Smooth muscle cell of the brain vasculature (primary cell): ENCODE measurements around the gene ZFP42.
"Not testable (repeated sequence)": the region's sequence is repeated elsewhere in the genome, so short reads cannot be mapped to it uniquely, and the experiment has no call there.

Source experiments
- DNase-seq: peaks from one replicate; pipeline ENCODE4 v3.0.0-alpha.2; 2012; ENCODE audit warnings: low read depth, low spot score

ZFP42 gene

DNA sequence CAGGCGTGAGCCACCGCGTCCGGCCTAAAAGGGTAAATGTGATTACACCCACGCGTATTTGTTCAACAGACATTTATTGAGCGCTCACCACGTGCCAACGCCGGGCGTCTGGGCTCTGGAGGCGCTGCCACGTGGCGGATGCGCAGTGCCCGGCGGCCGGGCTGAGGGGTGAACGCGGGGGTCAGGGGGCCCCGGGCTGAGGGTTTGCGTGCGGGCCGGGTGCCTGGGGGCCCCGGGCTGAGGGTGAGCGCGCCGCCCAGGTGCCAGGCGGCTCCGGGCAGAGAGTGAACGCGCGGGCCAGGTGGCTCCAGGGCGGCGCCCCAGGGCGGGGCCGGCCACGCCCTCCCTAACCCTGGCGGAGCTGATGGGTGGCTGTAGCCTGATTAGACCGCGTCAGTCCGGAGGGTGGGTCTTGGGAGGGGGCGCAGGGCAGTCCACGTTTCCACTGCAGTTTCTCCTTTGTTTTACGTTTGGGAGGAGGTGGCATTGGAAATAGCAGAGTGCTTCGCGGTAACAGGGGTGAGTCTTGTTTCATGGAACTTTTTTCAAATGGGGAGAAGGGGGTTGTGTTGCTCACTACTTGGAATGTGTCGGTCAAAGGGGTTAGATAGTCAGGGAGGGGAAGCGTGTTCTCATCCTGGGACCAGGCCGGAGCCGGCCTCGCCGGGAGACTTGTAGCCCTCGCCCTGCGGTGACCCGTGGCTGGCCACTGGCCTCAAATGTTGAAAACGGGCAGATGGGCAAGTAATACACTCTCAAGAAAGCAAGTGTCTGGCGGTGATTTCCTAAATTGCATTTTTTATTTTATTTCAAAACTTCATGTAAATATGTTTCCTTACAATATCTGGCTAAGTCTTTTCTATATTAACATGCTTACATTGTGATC, at the start of gene ZFP42:
Gene ZFP42, plus strand, starts transcription at position 450 of the 886 bp plus-strand sequence. CDS start 7,037 bp downstream, outside the sequence.
- no peak for DNase-seq

DNA sequence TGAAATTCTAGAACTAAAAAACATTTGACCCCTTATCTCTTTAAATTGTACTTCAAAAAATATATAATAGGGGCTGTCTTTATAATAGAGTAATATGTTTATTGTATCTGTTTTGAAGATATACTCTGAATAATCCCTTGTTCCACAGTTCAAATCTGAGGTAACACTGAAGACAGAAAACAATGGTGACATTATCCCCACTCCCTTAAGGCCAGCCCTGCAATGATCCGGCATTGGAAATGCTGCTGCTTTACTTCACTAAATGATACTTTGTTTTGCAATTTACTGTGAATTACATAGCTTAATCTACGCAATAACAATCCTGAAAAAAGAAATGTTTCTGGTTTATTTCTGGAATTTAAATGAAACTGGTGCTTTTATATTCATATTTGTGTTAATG, 34.4 kb upstream of the ZFP42 start:
- no peak for DNase-seq

DNA sequence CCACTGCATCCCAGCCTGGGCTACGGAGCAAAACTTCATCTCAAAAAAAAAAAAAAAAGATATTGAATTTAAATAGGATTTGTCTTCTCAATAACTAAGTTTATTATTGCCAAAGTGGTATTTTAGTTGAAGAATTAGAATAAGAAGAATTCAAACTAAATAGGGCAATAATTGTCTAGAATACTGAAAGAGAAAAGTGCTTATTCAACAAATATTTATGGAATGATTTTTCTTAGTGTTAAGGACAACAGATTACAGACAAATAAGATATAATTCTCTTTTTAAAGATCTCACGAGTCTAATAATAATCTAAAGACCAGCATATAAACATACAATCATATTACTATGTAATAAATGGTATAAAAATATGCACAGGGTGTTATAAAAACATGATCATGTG, 33.6 kb upstream of the ZFP42 start:
- DNase-seq = no peak

DNA sequence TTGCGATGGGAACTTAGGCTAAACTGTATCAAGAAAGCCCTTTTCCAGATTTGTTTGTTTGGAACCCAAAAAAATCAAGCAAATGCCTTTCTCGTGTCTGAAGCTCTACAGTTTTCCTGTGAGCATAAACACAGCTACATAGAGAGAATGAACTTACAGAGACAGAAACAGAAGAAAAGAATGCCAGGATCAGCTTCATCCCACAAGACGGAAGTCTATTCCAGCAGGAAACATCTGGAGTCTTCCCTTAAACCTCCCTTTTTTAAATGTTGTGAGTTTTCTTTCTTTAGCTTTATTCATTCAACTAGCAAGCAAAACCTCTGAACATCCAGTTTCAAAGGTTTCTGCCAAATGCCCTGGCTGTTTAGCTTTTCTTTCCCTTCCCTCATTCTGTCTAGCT, 32.6 kb upstream of the ZFP42 start:
- no peak for DNase-seq

DNA sequence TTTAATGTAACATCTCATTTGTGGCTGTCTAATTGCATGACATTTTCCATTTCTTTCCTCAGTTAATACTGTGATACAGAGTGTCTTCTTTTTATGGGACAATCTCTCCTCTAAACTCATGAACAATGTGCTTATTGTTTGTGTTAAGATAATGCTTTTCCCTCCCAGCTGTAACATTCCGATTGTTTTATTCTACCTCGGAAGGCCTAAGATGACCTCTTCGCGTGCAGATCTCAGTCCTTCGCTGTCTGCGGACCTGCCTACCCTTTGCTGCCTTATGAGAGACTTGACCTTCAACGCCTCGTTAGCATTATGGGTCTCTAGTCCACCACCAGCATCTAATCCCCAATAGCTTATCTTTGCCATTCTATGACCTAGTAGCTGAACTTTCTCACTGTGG, 29.8 kb upstream of the ZFP42 start:
- no peak for DNase-seq

DNA sequence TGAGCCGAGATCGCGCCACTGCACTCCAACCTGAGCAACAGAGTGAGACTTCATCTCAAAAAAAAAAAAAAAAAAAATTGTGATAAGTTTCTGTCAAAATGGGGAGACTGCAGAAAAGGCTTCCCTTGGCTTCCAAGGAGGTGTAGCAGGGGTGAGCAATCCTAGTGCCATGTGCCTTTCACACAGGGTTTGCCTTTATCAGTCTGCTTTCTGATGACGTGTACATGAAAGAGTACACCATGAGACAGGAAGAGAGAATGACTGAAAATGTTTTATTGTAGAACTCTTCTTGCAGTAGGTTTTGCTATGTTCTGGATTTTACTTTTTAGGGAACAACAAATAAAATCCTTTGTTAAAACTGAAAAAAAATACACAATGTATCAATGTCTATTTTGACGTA, 23.4 kb upstream of the ZFP42 start:
- DNase-seq = no peak

DNA sequence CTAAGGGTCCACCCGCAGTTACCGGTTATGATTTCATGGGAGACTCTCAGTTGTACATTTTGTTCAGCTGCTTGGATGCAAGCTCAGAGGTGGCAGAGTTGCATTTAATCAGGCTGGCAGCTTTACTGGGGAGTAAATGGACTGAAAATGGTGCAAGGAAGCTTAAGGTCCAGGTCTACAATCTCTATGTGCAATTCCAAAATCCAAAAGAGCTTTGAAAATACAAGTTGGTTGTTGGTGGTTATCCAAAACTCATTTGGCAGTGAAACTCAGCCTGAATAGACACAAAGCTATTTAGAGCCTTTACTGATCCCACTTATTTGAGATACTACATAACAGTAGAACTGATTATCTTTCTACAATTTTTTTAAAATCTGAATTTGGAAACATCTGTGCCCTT, 11.8 kb upstream of the ZFP42 start:
- DNase-seq = no peak

DNA sequence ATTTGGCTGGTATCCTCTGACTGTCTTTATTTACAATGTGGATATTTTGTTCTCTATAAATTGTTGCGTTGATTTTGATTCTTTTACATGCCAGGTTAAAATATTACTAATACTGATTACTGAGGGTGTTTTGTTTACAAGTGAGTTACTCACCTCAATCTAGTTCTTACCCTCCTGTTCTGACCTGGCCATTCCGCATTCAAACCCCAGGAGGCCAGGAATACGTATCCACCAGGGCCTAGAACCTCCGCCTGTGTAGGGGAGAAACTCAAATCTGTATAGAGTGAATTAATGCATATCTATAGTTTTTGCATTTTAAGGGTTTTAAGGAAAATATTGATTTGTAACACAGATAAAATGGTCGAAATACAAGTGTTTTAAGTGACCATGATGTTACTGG, 2.6 kb upstream of the ZFP42 start:
- DNase-seq = no peak

DNA sequence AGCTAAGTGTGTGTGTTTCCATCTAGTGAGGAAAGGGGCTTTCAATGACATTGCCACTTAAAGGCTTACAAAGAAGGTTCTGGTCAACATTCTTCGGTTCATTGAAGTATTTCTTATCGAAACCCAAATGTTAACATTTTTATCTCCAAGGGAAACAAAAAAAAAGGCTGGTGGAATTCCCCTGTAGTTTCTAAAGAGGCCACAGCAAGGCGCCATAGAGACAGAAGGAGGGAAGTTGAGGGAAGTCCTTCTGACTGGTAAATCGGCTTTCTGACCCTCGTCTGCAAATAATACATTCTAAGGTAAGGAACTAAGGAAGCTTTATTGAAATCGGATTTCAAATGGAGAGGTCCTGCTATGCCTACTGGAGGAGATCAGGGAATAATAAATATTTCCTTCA, 1.7 kb upstream of the ZFP42 start:
- no peak for DNase-seq

DNA sequence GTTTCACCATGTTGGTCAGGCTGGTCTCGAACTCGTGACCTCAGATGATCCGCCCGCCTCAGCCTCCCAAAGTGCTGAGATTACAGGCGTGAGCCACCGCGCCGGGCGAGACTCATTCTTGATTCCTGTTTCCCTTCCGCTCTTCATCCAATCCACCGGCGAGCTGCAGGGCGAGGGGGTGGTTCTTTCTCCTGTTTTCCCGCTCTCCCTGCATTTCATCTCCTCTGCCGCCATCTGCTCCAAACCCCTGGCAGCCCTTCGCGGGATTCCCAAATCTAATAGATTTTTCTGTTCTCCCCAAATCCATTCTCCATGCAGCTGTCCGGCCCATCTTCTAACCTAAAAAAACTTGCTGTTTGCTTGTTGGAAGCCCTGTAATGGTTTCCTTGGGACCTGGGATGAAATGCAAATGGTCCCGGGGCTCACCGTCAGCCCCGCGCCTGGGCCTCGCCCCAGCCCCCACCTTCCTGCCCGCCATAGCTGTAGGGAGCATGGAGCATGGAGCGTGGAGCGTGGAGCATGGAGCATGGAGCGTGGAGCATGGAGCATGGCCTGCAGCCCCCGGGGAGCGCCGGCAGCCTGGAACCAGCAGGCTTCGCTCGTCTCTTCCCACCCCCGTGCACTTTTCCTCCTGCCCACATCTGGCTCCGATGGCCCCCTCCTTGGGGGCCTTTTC, 1.1 kb downstream of the ZFP42 start:
- DNase-seq = no peak

DNA sequence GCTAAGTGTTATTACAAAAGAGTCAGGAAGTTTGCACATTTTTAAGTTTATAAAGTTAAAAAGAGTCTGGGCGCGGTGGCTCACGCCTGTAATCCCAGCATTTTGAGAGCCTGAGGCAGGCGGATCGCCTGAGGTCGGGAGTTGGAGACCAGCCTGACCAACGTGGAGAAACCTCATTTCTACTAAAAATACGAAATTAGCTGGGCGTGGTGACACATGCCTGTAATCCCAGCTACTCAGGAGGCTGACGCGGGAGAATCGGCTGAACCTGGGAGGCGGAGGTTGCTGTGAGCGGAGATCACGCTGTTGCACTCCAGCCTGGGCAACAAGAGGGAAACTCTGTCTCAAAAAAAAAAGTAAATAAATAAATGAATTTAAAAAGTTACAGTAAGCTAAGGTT, 2.4 kb downstream of the ZFP42 start:
- not testable (repeated sequence) for DNase-seq

DNA sequence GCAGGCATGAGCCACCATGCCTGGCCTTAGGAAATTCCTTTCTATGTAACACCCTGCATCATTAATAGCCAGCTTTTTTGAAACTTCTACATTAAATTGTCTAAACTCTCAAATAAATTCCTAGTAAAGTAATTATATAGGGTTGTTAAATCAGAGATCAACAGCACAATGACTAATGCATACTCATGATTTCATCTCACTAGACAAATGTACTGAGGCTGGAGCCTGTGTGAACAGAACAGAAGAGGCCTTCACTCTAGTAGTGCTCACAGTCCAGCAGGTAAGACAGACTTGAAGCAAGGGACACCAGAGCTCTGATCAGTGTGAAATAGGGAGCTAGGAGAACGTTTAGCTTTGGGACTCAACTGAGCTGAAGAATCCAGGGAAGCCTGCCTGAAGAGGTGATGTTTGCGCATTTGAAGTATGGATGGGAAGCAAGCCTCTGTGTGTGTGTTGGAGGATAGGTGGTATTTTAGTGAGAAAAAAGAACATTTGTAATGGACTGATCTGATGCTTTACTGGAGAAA, 3.9 kb downstream of the ZFP42 start:
- DNase-seq = no peak

DNA sequence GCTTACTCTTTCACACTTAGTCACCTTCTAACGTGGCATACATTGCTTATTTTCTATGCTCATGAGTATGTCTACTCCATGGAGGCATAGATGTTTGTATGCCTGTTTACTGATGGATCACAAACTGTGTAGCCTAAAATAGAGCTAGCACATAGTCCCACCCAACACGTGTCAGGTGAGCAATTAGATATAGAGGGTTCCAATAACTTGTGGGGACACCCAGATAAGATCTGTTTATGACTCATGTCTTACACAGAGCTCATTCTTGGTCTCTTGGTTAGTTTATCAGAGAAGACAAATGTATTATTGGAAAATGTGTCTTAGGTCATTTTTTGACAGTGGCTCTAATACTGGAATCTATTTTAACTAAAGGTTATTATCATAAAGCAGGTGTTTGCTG, 6.8 kb downstream of the ZFP42 start:
- DNase-seq = no peak

DNA sequence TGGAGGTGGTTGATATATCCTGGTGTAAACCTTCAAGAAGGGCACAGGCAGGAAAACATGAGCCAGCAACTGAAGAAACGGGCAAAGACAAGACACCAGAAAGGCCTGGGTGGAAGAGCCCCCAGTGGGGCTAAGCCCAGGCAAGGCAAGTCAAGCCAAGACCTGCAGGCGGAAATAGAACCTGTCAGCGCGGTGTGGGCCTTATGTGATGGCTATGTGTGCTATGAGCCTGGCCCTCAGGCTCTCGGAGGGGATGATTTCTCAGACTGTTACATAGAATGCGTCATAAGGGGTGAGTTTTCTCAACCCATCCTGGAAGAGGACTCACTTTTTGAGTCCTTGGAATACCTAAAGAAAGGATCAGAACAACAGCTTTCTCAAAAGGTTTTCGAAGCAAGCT, 7.2 kb downstream of the ZFP42 start:
- DNase-seq = no peak

DNA sequence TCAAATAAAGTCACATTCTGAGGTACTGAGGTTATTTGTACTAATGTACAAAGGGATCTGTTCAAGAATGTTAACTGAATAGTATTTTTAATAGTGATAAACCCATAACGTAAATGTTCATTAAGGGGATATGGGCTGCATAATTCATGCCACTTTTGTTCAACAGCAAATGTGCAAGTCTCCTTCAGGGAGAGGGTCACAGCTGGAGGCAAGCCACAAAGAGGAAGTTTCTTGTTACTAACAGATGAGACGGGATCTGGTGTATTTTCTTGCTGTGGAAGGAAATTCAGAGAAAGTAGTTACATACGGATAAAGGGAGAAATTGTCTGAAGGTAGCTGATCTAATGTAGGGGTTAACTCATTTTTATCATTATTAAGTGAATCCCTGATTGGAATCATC, 10.0 kb downstream of the ZFP42 start:
- peak; percentile 13 for DNase-seq

DNA sequence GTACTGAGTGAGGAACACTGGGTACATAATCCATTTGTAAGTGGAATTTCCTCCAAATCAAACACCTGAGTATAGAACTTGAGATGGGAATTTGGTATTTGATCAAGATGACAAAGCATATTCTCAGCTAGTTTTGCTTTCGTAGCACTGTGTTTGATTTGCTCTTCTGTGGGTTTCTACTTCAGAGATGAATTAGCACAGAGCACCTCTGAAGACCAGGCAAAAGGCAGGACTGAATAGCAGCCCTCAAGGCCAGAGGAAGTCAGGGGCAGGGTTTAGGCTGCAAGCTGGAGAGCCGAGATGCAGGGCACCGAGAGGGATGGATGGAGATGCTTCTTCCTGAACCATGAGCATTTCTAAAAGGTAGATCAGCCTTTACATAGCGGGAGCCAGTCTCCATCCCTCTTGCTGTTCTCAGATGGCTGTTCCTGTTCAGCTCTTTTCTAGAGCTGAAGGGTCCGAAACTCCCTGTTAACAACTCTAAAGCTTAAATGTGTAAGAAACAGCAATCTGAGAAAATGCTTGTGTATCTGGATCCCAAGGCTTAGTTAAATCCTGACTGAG, 10.8 kb downstream of the ZFP42 start:
- no peak for DNase-seq

DNA sequence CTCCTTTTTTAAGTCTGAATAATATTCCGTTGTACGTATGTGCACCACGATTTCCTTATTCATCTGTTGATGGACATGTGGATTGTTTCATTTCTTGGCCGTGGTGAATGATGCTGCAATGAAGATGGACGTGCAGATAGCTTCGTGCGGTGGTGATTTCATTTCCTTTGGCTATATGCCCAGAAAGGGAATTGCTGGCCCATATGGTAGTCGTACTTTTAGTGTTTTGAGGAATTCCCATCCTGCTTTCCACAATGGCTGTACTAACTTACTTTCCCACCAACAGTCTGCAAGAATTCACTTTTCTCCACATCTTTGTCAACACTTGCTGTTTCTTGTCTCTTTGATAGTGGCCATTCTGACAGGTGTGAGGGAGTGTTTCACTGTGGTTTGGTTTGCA, 12.8 kb downstream of the ZFP42 start:
- DNase-seq = peak; percentile 4

DNA sequence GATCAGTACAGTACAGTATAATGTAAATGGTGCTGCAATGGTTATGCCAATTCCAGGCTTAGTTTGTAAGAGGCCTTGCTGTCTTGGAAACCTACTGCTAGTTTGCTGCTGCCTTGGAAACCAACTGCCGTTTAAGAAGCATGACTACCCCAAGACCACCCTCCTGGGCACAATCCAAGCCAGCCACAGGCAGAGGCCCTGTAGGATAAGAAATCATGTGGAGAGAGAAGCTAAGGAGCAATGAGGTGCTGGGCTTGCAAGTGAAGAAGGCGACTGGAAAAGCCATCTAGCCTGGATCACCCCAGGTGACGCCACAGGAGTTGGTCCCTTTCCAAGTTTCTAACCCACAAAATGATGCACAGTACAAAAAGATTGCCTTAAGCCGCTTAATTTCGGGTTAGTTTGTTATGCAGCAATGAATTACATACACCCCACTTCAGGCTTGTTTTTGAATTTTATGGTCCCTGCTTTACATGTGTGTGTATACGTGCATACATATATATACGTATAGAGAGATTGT, 16.9 kb downstream of the ZFP42 start:
- DNase-seq = no peak

DNA sequence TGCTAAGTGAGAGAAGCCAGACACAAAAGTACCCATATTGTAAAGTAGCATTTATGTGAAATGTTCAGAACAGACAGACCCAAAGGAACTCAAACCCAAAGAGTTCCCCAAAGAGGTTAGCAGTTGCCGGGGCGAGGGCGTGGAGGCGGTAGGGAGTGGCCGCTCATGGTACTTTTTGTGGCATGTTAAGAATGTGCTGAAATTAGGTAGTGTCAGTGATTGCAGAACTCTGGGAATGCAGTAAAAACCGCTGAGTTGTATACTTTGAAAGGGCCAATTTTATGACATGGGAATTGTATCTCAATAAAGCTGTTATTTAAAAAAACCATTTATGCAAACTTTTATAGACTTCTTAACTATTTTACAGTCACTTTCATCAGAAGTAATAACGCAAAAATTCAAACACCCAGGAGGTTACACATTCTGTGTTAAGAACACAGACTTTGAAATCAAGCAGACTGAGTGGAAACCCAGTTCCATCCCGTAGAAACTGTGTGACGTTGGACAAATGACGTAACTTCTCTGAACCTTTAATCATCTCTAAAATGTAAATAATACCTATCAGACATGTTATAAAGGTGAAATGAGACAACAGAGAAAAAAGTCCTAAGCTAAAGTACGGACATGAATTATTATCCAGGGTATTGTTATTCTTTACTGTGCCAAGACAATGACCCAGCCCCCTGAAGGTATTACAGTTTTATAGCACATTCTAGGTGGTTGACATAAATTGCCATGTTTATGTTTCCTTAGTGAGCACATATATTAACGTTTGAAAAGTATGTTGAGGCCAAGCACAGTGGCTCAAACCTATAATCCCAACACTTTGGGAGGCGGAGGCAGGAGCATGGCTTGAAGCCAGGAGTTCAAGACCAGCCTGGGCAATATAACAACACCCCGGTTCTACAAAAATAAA, 19.7 kb downstream of the ZFP42 start:
- no peak for DNase-seq

DNA sequence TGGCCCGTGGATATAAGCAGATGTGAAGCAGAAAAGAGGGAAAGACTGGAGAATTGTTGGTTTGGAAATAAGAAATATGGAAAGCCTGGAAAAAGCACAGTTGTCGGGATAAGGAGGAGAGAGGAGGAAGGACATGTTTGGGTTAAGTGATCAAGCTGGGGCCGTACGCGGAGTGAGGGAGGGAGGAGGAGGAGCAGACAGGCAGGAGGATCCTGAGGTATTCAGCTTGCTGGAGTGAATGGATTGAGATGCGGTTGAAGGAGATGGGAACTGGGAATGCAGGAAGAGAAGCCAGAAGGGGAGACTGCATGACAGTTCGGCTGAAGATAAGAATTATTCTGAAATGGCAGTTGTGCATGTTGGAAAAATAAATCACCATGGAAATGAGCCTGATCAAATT, 21.2 kb downstream of the ZFP42 start:
- DNase-seq = no peak

DNA sequence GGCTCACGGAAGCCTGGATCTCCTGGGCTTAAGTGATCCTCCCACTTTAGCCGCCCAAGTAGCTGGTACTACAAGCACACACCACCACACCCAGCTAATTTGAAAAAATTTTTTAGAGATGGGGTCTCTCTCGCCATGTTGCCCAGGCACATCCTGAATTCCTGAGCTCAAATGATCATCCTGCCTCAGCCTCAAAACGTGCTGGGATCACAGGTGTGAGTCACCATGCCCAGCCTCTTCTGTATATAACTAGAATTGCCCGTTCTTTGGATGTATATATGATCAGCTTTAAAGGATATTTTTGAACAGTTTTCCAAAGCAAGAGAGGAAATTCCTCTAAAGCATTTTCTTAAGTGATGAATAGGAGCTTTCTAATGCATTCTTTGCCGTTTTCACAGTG, 22.7 kb downstream of the ZFP42 start:
- no peak for DNase-seq
